SIG-M5 treated with dmso at 0.1 percent for 504 hours (cell line): ENCODE results near the gene ARSI.

ENCODE experiments used
- DNase-seq: peaks from one replicate; lab custom pipeline; 2025; ENCODE audit not compliant: unreplicated experiment; lab: John Stamatoyannopoulos, UW

The ARSI gene

GRCh38 chr5:150270541-150271295 lies 32.0 kb downstream of the ARSI start:
- DNase-seq = no peak

- no peak for DNase-seq
Measured at GRCh38 chr5:150266871-150267291, 35.8 kb downstream of the ARSI start.

DNA sequence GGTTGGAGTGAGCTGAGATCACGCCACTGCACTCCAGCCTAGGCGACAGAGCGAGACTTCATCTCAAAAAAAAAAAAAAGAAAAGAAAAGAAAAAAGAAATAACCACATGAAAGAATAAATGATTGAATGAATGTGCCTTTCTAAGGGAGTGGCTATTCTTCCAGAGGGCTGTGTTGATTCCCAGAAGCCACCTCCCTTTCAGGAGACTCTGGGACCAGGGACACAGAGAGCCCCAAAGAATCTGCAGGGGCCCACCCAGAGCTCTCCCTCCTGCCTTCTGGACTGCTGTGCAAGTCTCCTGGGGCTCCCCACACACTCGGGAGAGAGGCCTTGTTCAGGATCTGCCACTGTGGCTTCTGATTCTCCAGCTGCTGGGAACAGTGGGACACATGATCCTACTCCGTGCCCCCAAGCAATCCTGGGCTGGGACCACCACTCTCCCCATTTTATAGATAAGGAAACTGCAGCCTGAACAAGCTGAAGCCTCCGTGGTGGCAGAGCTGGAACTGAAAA lies 36.8 kb downstream of the ARSI start:
- DNase-seq = no peak

DNA sequence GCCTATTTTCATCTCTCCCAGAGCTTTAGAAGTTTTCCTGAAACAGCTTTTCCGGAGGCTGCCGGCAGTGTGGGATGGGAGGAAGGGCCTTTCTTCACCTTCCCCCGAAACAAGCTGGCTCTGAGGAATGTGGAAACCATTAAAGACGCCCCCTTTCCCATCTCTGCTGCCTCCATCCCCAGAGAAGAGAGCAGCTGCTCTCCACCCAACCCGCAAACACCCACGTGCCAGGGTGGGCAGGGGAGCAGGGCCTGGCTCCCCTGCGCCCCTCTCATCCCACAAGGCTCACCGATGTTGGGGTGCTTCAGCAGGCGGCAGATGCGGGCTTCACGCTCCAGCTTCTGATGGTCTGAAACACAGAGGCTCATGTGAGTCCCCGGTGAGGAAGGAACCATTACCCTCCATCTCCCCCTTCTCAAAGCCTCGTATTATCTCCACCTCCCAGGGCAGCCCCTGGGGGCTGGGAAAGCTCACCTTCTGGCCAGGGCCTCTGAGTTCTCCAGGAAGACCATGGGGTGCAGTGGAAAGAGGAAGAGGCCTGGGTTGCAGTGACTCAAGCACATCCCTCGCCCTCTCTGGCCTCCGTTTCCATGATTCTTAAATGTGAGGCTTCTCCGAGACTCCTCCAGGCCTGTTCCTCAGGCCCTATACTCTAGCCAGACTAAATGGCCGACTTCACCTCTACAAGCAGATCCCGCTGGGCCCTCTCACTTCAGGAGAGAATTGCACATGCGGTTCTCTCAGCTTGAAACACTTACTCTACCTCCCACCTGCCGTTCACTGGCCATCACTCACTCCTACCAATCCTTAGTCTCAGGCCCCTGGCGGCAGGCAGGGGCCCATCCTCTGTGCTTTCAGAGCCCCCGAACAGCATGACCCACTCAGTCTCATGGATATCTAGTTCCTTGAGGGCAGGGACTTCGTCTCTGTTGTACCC lies 37.8 kb downstream of the ARSI start:
- DNase-seq = no peak

- peak; percentile 37 for DNase-seq
Measured at GRCh38 chr5:150263801-150264621, 38.7 kb downstream of the ARSI start.

GRCh38 chr5:150263375-150263775 lies 39.3 kb downstream of the ARSI start:
- DNase-seq = no peak

- no peak for DNase-seq
Measured at GRCh38 chr5:150262502-150262901, 40.2 kb downstream of the ARSI start.

DNA sequence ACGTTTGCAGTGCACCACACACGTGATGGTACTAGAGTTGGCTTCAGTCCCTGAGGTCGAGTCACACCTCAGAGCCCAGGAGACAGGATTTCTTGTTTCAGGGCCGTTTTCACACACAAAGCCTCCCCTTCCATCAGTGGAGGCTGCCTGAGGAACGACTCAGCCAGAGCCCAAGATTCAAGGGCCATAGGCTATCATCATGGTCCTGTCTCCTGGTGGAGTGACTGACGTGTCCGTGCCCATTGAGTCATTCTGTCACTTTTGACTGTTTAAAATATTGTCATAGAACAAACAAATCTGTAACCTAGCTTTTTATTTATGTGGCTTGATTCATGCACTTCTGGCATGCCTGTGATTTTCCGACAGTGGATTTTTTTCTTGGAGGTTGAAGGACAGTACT lies 41.5 kb downstream of the ARSI start:
- no peak for DNase-seq

- DNase-seq = no peak
Measured at GRCh38 chr5:150258130-150258529, 44.6 kb downstream of the ARSI start.

DNA sequence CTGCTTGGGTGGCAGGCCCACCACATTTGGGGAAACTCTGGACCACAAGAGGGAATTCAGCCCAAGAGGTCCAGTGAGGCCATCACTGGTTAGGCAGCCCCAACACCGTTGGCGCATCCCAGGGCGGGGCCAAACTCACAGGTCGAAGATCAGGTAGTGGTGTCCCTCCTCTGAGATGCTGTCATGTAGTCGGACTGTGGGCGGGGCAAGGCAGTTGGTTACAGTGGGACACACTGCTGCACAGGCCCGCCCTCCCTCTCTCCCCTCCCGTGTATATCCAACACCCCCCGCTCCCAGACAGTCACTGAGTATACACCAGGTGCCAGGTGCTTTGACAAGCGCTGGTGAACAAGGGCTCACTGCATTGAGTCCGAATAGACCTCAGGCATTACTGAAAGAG lies 45.3 kb downstream of the ARSI start:
- DNase-seq = no peak

- no peak for DNase-seq
Measured at GRCh38 chr5:150256410-150257064, 46.2 kb downstream of the ARSI start.

DNA sequence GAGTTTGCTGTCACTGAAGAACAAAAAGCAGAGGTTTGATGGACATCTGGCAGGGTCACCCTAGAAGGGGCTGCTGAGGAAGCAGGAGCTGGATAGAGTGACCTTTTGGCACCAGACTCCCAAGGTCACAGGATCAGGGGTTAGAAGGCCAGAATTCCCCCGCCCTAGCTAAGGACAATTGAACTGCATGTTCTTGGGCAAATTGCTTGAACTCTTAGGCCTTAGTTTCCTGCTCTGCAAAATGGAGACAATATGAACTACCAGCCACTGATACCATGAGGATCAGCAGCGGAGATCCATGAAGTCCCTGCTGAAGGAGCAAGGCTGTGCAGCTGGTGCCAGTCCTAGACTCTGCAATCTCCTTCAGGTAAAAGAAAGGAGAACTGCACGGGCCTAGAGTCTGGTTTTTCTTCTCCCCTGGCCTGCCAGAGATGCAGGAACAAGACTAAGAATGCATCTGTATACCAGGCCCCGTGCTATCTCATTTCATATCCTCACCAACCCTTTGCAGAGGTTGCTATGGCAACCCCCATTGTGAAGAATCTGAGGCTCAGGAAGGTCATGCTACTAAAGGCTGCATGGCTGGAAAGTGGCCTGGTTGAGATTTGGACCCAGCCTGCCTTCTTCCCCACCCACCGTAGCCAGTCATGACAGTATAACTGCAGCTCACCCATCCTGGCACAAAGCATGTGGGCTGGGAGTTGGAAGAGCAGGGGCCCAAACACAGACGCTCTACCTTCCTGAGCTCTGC lies 46.9 kb downstream of the ARSI start:
- no peak for DNase-seq

DNA sequence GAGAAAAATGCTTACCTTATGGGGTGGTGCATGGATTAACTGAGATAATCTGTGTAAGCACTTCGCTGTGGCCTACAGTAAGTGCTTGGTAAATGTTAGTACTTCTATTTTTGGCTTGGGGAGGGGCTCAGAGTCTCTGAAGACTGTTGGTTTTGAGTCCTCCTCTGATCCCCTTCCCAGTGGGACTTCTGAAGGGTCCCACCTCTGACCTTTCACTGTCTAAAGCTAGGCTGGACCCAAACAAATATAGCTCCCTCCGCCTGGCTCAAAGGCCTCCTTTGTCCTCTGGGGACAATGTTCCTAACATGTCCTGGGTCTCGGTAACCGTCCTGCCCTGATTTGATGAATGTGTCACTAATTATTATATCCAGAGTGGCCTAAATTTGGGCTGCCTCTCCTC lies 47.9 kb downstream of the ARSI start:
- no peak for DNase-seq

DNA sequence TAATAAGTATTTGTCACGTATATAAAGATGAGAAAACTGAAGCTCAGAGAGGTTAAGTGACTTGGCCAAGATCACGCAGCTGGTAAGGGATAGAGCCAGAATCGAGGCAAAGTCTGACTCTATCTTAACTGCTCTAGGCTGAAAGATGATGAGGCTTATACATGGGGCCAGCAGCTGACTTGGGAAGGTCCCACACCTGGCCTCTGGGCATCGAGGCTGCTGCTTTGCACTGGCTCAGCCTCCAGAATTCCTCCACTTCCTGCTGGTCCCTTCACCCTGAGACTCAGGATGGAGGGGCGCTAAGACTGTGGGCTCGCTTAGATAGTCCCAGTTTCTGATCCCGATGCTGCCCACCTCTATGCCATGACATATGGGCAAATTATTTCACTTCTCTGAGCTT lies 48.3 kb downstream of the ARSI start:
- DNase-seq = no peak

DNA sequence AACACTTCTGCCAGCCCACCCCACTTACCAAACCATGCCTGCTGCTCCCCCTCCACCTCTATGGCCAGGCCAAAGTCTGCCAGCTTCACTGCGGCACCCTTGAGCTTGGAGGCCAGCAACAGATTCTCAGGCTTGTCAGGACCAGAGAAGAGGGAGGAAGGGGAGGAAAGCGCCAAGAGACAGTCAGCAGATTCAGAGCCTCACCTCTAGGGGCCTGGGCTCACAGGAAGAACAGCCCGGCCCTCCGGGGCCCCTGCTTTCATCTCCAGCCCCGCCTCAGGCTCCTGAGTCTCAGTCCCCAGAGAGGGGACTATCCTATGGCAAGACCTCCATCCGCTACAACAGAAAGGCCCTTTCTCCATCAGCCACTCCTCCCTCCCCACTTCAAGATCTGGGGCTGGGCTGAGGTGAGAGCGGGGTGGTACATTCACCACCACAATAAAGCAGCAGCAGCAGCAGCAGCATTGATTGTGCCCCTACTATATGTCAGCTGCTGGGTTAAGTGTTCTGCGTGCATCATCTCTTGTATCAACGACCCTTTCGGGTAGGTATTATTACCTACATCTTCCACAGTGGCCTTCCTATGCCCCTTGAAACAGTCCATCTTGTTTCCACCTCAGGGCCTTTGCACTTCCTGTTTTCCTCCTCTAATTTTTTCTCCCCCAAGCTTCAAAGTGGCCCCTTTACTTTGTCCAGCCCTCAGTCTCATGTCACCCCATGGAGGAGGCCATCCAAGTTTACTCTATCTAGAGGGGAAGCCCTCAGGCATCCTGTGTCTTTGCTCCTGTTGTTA lies 49.1 kb downstream of the ARSI start:
- no peak for DNase-seq

- DNase-seq = no peak
Measured at GRCh38 chr5:150252489-150252888, 50.2 kb downstream of the ARSI start.

GRCh38 chr5:150251504-150251903 lies 51.2 kb downstream of the ARSI start:
- DNase-seq = no peak

- no peak for DNase-seq
Measured at GRCh38 chr5:150249744-150250143, 53.0 kb downstream of the ARSI start.

DNA sequence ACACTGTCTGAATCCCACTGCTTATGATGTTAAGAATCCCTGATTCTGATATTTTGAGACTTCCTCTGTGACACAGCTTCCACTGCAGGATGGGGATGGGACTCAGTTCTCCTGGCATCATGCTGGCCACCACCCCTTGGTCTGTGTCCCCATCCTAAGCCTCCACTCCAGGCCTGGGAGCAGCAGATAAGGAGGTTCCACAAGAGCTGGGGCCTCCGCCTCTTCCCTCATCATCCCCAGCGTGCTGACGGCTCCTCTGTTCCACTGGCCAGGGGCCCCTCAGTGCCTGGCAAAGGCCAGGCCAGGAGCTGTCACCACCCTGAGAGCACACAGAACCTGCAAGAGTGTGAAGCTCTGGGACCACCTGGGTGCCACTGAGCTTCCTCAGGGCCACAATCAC lies 53.8 kb downstream of the ARSI start:
- DNase-seq = no peak
